ENCODE measurements around the gene SYTL3.

The SYTL3 gene

DNA sequence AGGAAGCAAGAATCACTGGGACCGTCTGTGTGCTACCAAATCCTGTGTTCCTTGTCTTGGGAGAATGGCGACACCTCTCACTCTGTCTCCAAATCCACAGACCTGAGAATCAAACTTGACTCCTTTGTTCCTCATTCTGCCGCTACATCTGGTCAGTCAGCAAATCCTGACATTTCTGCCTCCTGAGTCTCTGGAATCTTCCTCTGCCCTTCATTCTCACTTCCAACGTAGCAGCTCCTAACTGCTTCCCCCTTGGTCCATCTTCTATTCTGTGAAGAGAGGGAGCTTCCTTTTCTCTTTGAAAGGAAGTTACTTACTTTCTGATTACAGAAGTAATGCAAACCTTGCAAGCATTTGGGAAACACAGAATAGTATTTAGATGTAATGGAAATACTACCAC lies 37.7 kb downstream of the SYTL3 start:
- no peaks in the 10 kb centered on the region for H3K36me3 ChIP-seq (ENCODE audit: insufficient read depth, low read length)
- H3K4me3 ChIP-seq (ENCODE audit: low read length, poor library complexity, severe bottlenecking) = no peak overlapping the region
- no peaks in the 10 kb centered on the region for H3K9me2 ChIP-seq (replicated peaks; ENCODE audit: low read depth, low read length)
- H3K27me3 ChIP-seq (ENCODE audit: insufficient read depth, low read length, poor library complexity, severe bottlenecking) = no peaks in the 10 kb centered on the region
- peaks cover 20% of the 10 kb centered on the region for H3K4me1 ChIP-seq (ENCODE audit: insufficient read depth, low read length, poor library complexity, severe bottlenecking)
- no peak overlapping the region for H3K9ac ChIP-seq (ENCODE audit: low read depth, low read length, poor library complexity, severe bottlenecking)
- no peaks in the 10 kb centered on the region for H3K9me3 ChIP-seq (ENCODE audit: insufficient read depth, low read depth, low read length)
- H3K4me2 ChIP-seq (ENCODE audit: low read depth, low read length, poor library complexity, severe bottlenecking) = peak overlapping the region; percentile 54
- TF ChIP-seq EZH2phosphoT487 (IDR thresholded peaks at IDR 0.05; ENCODE audit: borderline replicate concordance) = no peak
- TF ChIP-seq, protein P1, sequence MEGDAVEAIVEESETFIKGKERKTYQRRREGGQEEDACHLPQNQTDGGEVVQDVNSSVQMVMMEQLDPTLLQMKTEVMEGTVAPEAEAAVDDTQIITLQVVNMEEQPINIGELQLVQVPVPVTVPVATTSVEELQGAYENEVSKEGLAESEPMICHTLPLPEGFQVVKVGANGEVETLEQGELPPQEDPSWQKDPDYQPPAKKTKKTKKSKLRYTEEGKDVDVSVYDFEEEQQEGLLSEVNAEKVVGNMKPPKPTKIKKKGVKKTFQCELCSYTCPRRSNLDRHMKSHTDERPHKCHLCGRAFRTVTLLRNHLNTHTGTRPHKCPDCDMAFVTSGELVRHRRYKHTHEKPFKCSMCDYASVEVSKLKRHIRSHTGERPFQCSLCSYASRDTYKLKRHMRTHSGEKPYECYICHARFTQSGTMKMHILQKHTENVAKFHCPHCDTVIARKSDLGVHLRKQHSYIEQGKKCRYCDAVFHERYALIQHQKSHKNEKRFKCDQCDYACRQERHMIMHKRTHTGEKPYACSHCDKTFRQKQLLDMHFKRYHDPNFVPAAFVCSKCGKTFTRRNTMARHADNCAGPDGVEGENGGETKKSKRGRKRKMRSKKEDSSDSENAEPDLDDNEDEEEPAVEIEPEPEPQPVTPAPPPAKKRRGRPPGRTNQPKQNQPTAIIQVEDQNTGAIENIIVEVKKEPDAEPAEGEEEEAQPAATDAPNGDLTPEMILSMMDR (conservative IDR thresholded peaks at IDR 0.05; ENCODE audit: low read length) = no peak
- no peaks in the 10 kb centered on the region for H4K20me1 ChIP-seq (ENCODE audit: insufficient read depth, low read length, poor library complexity, severe bottlenecking)
- H3K79me2 ChIP-seq (ENCODE audit: insufficient read depth, low read length) = no peaks in the 10 kb centered on the region
- H3F3A ChIP-seq (ENCODE audit: low read depth) = no peaks in the 10 kb centered on the region
- no peak overlapping the region for H2AFZ ChIP-seq (ENCODE audit: low read length)

DNA sequence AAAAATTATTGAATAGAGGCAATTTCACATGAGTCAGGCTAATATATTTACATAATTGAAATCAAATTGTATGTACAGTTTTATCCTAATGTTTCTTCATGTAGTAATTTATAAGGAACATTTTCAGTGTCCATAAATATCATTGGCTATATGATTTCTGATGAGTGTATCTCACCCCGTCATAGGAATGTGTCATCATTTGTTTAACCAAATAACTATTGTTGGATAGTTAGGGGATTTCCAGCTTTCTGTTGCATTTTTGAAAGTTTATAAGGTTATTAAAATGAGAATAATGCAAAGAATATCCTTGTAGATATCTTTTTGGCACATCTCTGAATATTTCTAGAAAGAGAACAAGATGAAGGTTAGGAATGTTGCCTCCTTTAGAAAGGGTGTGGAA lies 39.0 kb downstream of the SYTL3 start:
- Histone ChIP-seq H3K9ac (ENCODE audit: low read depth, low read length, poor library complexity, severe bottlenecking) (no peak overlapping the region), H3F3A (ENCODE audit: low read depth) (no peaks in the 10 kb centered on the region), H3K4me2 (ENCODE audit: low read depth, low read length, poor library complexity, severe bottlenecking) (no peak overlapping the region), H3K9me2 (replicated peaks; ENCODE audit: low read depth, low read length) (no peaks in the 10 kb centered on the region), H3K9me3 (ENCODE audit: insufficient read depth, low read depth, low read length) (no peaks in the 10 kb centered on the region), H3K4me3 (ENCODE audit: low read length, poor library complexity, severe bottlenecking) (no peak overlapping the region), H3K36me3 (ENCODE audit: insufficient read depth, low read length) (no peaks in the 10 kb centered on the region), H2AFZ (ENCODE audit: low read length) (no peak overlapping the region), H3K27me3 (ENCODE audit: insufficient read depth, low read length, poor library complexity, severe bottlenecking) (no peaks in the 10 kb centered on the region), H4K20me1 (ENCODE audit: insufficient read depth, low read length, poor library complexity, severe bottlenecking) (no peaks in the 10 kb centered on the region), H3K4me1 (ENCODE audit: insufficient read depth, low read length, poor library complexity, severe bottlenecking) (peaks cover 20% of the 10 kb centered on the region), H3K79me2 (ENCODE audit: insufficient read depth, low read length) (no peaks in the 10 kb centered on the region)
- no peak for TF ChIP-seq EZH2phosphoT487 (IDR thresholded peaks at IDR 0.05; ENCODE audit: borderline replicate concordance)
- TF ChIP-seq, protein P1 (conservative IDR thresholded peaks at IDR 0.05; ENCODE audit: low read length) = no peak

DNA sequence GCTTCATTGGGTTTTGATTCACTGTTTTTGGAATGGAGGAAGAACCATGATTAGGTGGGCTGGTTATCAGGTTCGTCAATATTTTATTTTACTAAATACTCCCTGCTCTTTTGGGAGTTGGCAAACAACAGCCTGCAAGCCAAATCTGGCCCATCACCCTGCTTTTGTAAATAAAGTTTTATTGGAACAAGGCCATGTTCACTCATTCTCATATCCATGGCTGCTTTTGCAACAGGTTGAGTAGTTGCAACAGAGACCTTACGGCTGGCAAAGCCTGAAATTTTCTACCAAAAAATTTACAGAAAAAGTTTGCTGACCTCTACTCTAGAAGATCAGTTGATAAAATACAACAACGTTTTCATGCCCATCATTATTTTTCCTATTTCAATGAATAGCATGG lies 45.1 kb downstream of the SYTL3 start:
- H3K9me3 ChIP-seq (ENCODE audit: insufficient read depth, low read depth, low read length) = no peaks in the 10 kb centered on the region
- no peaks in the 10 kb centered on the region for H3K27me3 ChIP-seq (ENCODE audit: insufficient read depth, low read length, poor library complexity, severe bottlenecking)
- no peak overlapping the region for H3K4me2 ChIP-seq (ENCODE audit: low read depth, low read length, poor library complexity, severe bottlenecking)
- no peaks in the 10 kb centered on the region for H4K20me1 ChIP-seq (ENCODE audit: insufficient read depth, low read length, poor library complexity, severe bottlenecking)
- H3F3A ChIP-seq (ENCODE audit: low read depth) = no peaks in the 10 kb centered on the region
- no peak overlapping the region for H3K9ac ChIP-seq (ENCODE audit: low read depth, low read length, poor library complexity, severe bottlenecking)
- no peaks in the 10 kb centered on the region for H3K79me2 ChIP-seq (ENCODE audit: insufficient read depth, low read length)
- H3K36me3 ChIP-seq (ENCODE audit: insufficient read depth, low read length) = no peaks in the 10 kb centered on the region
- TF ChIP-seq, protein P1 (conservative IDR thresholded peaks at IDR 0.05; ENCODE audit: low read length) = no peak
- TF ChIP-seq EZH2phosphoT487 (IDR thresholded peaks at IDR 0.05; ENCODE audit: borderline replicate concordance) = no peak
- H2AFZ ChIP-seq (ENCODE audit: low read length) = no peak overlapping the region
- H3K9me2 ChIP-seq (replicated peaks; ENCODE audit: low read depth, low read length) = no peaks in the 10 kb centered on the region
- no peaks in the 10 kb centered on the region for H3K4me1 ChIP-seq (ENCODE audit: insufficient read depth, low read length, poor library complexity, severe bottlenecking)
- H3K4me3 ChIP-seq (ENCODE audit: low read length, poor library complexity, severe bottlenecking) = no peak overlapping the region
